Glomerular endothelial cell (primary cell): ENCODE results near the gene ACTL7B. TPM values are rescaled to one million over a fixed set of nuclear protein-coding genes. Genes with fewer than 3 reads are reported as not detected.
"Not testable (repeated sequence)": the region's sequence is repeated elsewhere in the genome, so short reads cannot be mapped to it uniquely, and the experiment has no call there.

ENCODE experiments used
- DNase-seq: peaks from one replicate; pipeline ENCODE4 v3.0.0-alpha.2; 2011; ENCODE audit warnings: low read depth, low spot score; ENCODE audit errors: extremely low read depth
- total RNA-seq: library from RNA; depleted of rRNA; stranded (reverse); fragments of >200 nt; gene quantifications from 2 replicates; pipeline ENCODE4 v1.2.3, GENCODE V29; 2015

The ACTL7B gene
- not detected in 2 replicates for total RNA-seq

- DNase-seq, result no peak
Measured at GRCh38 chr9:108855888-108856287, at the start of gene ACTL7B. Gene ACTL7B (minus strand): TSS chr9:108855986. CDS start chr9:108855930, 56 bp downstream.

- no peak for DNase-seq
Measured at GRCh38 chr9:108905494-108905893, 49.7 kb upstream of the ACTL7B start.

GRCh38 chr9:108904161-108904560 lies 48.4 kb upstream of the ACTL7B start:
- no peak for DNase-seq

- no peak for DNase-seq
Measured at GRCh38 chr9:108903420-108904103, 47.8 kb upstream of the ACTL7B start.

- DNase-seq, result no peak
Measured at GRCh38 chr9:108900176-108900575, 44.4 kb upstream of the ACTL7B start.

- not testable (repeated sequence) for DNase-seq
Measured at GRCh38 chr9:108899023-108899695, 43.4 kb upstream of the ACTL7B start.

- DNase-seq, result no peak
Measured at GRCh38 chr9:108897324-108898096, 41.7 kb upstream of the ACTL7B start.

GRCh38 chr9:108894225-108894997 lies 38.6 kb upstream of the ACTL7B start:
- no peak for DNase-seq

- DNase-seq, result no peak
Measured at GRCh38 chr9:108889649-108890067, 33.9 kb upstream of the ACTL7B start.

- not testable (repeated sequence) for DNase-seq
Measured at GRCh38 chr9:108886594-108887271, 30.9 kb upstream of the ACTL7B start.

GRCh38 chr9:108885643-108886348 lies 30.0 kb upstream of the ACTL7B start:
- DNase-seq, result peak; percentile 50

GRCh38 chr9:108884701-108885100 lies 28.9 kb upstream of the ACTL7B start:
- DNase-seq, result no peak

GRCh38 chr9:108883085-108883484 lies 27.3 kb upstream of the ACTL7B start:
- DNase-seq, result no peak

GRCh38 chr9:108882052-108882888 lies 26.5 kb upstream of the ACTL7B start:
- DNase-seq, result no peak

GRCh38 chr9:108880738-108881316 lies 25.0 kb upstream of the ACTL7B start:
- no peak for DNase-seq

GRCh38 chr9:108877524-108877923 lies 21.7 kb upstream of the ACTL7B start:
- no peak for DNase-seq

GRCh38 chr9:108876425-108876824 lies 20.6 kb upstream of the ACTL7B start:
- DNase-seq, result no peak

- DNase-seq, result no peak
Measured at GRCh38 chr9:108874058-108874788, 18.4 kb upstream of the ACTL7B start.
